DMS53 treated with DMSO at 0.1 percent for 48 hours (cell line): ENCODE results near the gene OSBPL2.

Source experiments
- DNase-seq: peaks from one replicate; lab custom pipeline; 2025; ENCODE audit not compliant: unreplicated experiment; lab: John Stamatoyannopoulos, UW

The OSBPL2 gene

GRCh38 chr20:62220666-62221568, 17.4 kb upstream of the OSBPL2 start:
- no peak for DNase-seq

GRCh38 chr20:62222266-62222850, 16.0 kb upstream of the OSBPL2 start:
- DNase-seq = no peak

GRCh38 chr20:62222972-62223371, 15.3 kb upstream of the OSBPL2 start:
- DNase-seq = no peak

GRCh38 chr20:62223571-62223970, 14.8 kb upstream of the OSBPL2 start:
- DNase-seq = no peak

GRCh38 chr20:62224113-62224855, 14.0 kb upstream of the OSBPL2 start:
- no peak for DNase-seq

- no peak for DNase-seq
These were observed 13.3 kb upstream of the OSBPL2 start for GRCh38 chr20:62225026-62225425.

- DNase-seq = no peak
These were observed 12.3 kb upstream of the OSBPL2 start for GRCh38 chr20:62225820-62226635.

GRCh38 chr20:62226707-62227590, 11.4 kb upstream of the OSBPL2 start:
- no peak for DNase-seq

- no peak for DNase-seq
These were observed 10.7 kb upstream of the OSBPL2 start for GRCh38 chr20:62227591-62227976.

- peak; percentile 25 for DNase-seq
These were observed 10.1 kb upstream of the OSBPL2 start for GRCh38 chr20:62227977-62228958.

- DNase-seq = no peak
These were observed 9.3 kb upstream of the OSBPL2 start for GRCh38 chr20:62228982-62229545.

GRCh38 chr20:62229667-62230066, 8.7 kb upstream of the OSBPL2 start:
- DNase-seq = no peak

- DNase-seq = no peak
These were observed 8.0 kb upstream of the OSBPL2 start for GRCh38 chr20:62230276-62230675.

GRCh38 chr20:62230696-62231095, 7.6 kb upstream of the OSBPL2 start:
- no peak for DNase-seq

- no peak for DNase-seq
These were observed 7.0 kb upstream of the OSBPL2 start for GRCh38 chr20:62231292-62231691.

- no peak for DNase-seq
These were observed 6.1 kb upstream of the OSBPL2 start for GRCh38 chr20:62232194-62232593.

GRCh38 chr20:62232770-62233645, 5.3 kb upstream of the OSBPL2 start:
- no peak for DNase-seq

- DNase-seq = no peak
These were observed 4.6 kb upstream of the OSBPL2 start for GRCh38 chr20:62233684-62234083.
